SK-N-SH treated with all-trans-retinoic acid at 6 μM for 48 hours (cell line): Measurements from ENCODE around the gene FCRLB.

Experiments used
- ARNTL ChIP-seq: fragments of 450-650 bp; formaldehyde crosslinking; IDR thresholded peaks from 2 replicates; pipeline ENCODE4 v1.5.0; 2020; ENCODE audit warnings: low read depth, mild to moderate bottlenecking, moderate library complexity, borderline replicate concordance
- BACH2 ChIP-seq: fragments of 250-450 bp; sonication (Bioruptor Pico); IDR thresholded peaks from 2 replicates; pipeline ENCODE4 v1.9.0; 2021; ENCODE audit warnings: mild to moderate bottlenecking, borderline replicate concordance
- PATZ1 ChIP-seq: fragments of 250-450 bp; sonication (Bioruptor Pico); IDR thresholded peaks from 2 replicates; pipeline ENCODE4 v1.8.0; 2020; ENCODE audit warnings: mild to moderate bottlenecking, moderate library complexity, borderline replicate concordance
- POU6F1 ChIP-seq: fragments of 250-450 bp; sonication (Bioruptor Pico); IDR thresholded peaks from 2 replicates; pipeline ENCODE4 v1.8.0; 2021; ENCODE audit warnings: low read depth, mild to moderate bottlenecking, moderate library complexity, borderline replicate concordance
- PPARA ChIP-seq: fragments of 250-450 bp; sonication (Bioruptor Pico); IDR thresholded peaks from 2 replicates; pipeline ENCODE4 v1.5.0; 2020; ENCODE audit warnings: mild to moderate bottlenecking, borderline replicate concordance
- TOX ChIP-seq: fragments of 250-450 bp; sonication (Bioruptor Pico); IDR thresholded peaks from 2 replicates; pipeline ENCODE4 v1.8.0; 2021; ENCODE audit warnings: mild to moderate bottlenecking, moderate library complexity, borderline replicate concordance
- ZC3H10 ChIP-seq: fragments of 250-450 bp; sonication (Bioruptor Pico); IDR thresholded peaks from 2 replicates; pipeline ENCODE4 v1.5.1; 2021; ENCODE audit warnings: mild to moderate bottlenecking, moderate library complexity
- ZNF70 ChIP-seq: fragments of 450-650 bp; formaldehyde crosslinking; IDR thresholded peaks from 2 replicates; pipeline ENCODE4 v1.5.0; 2020; ENCODE audit warnings: mild to moderate bottlenecking, moderate library complexity

DNA sequence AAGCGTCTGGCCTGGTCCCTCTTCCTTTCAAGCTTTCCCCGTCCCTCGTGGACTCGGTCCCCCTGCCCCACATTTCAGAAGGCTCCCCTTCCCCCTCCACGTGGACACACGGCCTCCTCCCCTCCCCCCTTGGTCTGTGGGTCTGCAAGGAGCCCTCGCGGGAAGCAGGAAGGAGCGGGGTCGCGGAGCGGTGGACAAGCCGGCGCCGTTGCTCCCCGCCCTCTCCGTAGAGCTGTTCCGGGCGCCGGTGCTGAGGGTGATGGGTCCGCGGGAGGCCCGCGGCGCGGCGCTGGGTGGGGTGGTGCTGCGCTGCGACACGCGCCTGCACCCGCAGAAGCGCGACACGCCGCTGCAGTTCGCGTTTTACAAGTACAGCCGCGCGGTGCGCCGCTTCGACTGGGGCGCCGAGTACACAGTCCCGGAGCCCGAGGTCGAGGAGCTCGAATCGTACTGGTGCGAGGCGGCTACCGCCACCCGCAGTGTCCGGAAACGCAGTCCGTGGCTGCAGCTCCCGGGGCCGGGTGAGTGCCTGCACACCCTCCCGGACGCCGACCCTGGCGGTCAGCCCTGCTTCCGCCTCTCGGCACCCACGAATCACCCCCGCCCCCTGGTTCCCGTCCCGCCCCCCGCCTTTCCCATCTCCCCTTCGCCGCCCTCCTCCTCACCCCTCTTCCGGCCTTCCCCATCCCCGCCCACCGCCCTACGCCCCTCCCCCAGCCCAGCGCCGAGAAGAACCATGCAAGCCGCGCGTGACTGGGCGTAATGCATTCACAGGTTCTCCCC, 5.3 kb downstream of the FCRLB start:
- no peak for TF ChIP-seq PPARA (CRISPR knock-in tag)
- no peak for TF ChIP-seq TOX (CRISPR knock-in tag)
- TF ChIP-seq ZNF70 (CRISPR knock-in tag) = no peak
- TF ChIP-seq ZC3H10 (CRISPR knock-in tag) = no peak
- TF ChIP-seq PATZ1 = no peak
- no peak for TF ChIP-seq POU6F1 (CRISPR knock-in tag)
- no peak for TF ChIP-seq ARNTL (CRISPR knock-in tag)
- no peak for TF ChIP-seq BACH2 (CRISPR knock-in tag)
